BE2C (cell line): Measurements from ENCODE around the gene SRGAP3.

ENCODE experiments used
- DNase-seq: peaks from one replicate; pipeline ENCODE4 v3.0.0-alpha.2; 2020
- H3K27me3 ChIP-seq: fragments of 250-450 bp; sonication (Bioruptor Pico); 2 replicates; pipeline ENCODE4 v1.5.1; 2020; ENCODE audit warnings: mild to moderate bottlenecking
- H3K36me3 ChIP-seq: fragments of 250-450 bp; sonication (Bioruptor Pico); 2 replicates; pipeline ENCODE4 v1.5.1; 2020; ENCODE audit warnings: mild to moderate bottlenecking
- H3K4me1 ChIP-seq: fragments of 250-450 bp; sonication (Bioruptor Pico); 2 replicates; pipeline ENCODE4 v1.5.1; 2020
- H3K4me3 ChIP-seq: 2 replicates; pipeline ENCODE4 v1.5.1; 2011; ENCODE audit warnings: low read depth, low read length
- H3K9me3 ChIP-seq: fragments of 250-450 bp; sonication (Bioruptor Pico); 2 replicates; pipeline ENCODE4 v1.5.1; 2020
- TF ChIP-seq, protein P1 (sequence below): IDR thresholded peaks from 2 replicates; pipeline ENCODE4 v1.5.1; 2012; ENCODE audit warnings: mild to moderate bottlenecking, low read depth, low read length

Gene SRGAP3

DNA sequence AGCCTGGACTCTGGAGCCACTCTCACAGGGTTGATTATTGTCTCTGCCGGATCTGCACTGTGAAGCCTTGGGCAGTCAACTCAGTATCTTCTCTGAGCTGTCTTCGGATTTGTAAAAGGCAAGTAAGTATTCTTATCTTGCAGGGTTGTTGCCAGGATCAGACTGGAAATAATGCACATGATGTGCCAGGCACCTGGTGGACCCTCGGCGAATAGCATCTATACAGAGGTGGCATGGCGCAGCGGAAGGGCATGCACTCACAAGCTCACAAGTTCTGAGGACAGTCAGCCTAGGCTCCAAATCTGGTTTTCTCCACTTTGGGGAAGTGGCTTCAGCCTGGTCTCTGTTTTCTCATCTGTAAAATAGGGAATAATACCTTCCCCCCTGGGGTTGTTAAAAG lies 113.9 kb downstream of the SRGAP3 start:
- Histone ChIP-seq H3K27me3 (no peaks in the 10 kb centered on the region), H3K36me3 (no peaks in the 10 kb centered on the region), H3K9me3 (no peaks in the 10 kb centered on the region), H3K4me3 (no peak overlapping the region), H3K4me1 (no peaks in the 10 kb centered on the region)
- DNase-seq = no peak
- TF ChIP-seq, protein P1, sequence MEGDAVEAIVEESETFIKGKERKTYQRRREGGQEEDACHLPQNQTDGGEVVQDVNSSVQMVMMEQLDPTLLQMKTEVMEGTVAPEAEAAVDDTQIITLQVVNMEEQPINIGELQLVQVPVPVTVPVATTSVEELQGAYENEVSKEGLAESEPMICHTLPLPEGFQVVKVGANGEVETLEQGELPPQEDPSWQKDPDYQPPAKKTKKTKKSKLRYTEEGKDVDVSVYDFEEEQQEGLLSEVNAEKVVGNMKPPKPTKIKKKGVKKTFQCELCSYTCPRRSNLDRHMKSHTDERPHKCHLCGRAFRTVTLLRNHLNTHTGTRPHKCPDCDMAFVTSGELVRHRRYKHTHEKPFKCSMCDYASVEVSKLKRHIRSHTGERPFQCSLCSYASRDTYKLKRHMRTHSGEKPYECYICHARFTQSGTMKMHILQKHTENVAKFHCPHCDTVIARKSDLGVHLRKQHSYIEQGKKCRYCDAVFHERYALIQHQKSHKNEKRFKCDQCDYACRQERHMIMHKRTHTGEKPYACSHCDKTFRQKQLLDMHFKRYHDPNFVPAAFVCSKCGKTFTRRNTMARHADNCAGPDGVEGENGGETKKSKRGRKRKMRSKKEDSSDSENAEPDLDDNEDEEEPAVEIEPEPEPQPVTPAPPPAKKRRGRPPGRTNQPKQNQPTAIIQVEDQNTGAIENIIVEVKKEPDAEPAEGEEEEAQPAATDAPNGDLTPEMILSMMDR = no peak

DNA sequence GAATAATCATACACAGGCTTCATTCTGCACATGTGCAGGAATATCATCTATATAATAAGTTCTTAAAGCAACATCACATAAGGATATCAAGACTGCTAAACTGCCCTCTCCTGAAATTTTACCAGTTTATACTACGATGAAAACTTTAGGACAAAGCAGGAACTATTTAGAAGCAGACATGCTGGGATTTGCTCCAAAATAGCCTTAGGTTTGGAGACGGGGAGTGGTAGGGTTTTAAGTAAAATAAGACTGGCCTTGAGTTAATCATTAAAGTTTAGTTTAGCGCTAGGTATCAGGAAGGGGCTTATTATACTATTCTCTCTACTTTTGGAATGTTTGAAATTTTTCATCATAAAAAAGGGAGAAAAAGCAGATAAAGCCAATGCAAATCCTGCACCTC lies 115.8 kb downstream of the SRGAP3 start:
- no peaks in the 10 kb centered on the region for H3K27me3 ChIP-seq
- TF ChIP-seq, protein P1 = no peak
- no peaks in the 10 kb centered on the region for H3K4me1 ChIP-seq
- no peak for DNase-seq
- no peak overlapping the region for H3K4me3 ChIP-seq
- H3K36me3 ChIP-seq = no peaks in the 10 kb centered on the region
- no peaks in the 10 kb centered on the region for H3K9me3 ChIP-seq

DNA sequence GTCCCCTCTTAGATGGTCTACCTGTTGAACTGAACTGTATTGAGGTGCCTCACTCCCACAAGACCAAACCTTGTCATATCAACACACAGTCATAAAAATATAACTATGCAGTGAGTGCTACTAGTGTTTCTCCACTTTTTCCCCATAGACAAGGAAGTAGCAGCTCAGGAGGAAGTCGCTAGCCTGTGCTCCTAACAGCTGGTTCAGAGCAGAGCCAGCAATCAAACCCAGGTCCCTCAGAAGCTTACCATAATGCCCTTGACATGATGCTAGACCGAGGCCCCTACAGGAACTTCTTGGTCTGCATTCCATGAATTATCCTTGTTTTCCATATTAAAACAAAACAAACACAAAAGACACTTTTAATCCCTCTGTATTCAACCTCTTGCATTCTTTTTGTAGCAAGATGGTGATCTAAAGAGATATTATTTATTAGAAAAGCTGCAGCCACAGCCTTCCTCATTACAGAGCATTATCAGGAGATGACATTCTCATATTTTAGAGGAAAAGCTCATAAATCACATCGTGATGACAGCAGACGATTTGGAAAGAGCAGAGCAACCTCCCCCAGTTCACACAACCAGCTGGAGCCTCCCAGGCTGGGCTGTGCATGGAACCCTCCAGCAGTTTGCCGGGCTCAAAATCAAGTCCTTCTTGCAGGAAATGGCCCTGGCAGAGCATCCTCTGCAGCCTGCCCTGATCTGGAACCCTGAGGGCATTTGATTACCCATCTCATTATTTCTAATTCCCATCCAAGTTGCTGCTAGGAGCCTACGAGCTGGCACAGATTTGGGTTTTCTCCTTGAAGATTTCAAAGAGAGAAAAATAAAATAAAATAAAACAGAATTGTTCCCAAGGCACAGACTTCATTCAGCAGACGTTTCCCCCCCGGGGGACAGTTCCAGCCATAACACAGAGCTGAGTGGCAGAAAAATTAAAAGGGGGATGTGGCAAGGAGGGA lies 118.8 kb downstream of the SRGAP3 start:
- H3K4me1 ChIP-seq = no peaks in the 10 kb centered on the region
- DNase-seq = peak; percentile 33
- H3K4me3 ChIP-seq = no peak overlapping the region
- TF ChIP-seq, protein P1 = no peak
- no peaks in the 10 kb centered on the region for H3K27me3 ChIP-seq
- no peaks in the 10 kb centered on the region for H3K36me3 ChIP-seq
- H3K9me3 ChIP-seq = no peaks in the 10 kb centered on the region

DNA sequence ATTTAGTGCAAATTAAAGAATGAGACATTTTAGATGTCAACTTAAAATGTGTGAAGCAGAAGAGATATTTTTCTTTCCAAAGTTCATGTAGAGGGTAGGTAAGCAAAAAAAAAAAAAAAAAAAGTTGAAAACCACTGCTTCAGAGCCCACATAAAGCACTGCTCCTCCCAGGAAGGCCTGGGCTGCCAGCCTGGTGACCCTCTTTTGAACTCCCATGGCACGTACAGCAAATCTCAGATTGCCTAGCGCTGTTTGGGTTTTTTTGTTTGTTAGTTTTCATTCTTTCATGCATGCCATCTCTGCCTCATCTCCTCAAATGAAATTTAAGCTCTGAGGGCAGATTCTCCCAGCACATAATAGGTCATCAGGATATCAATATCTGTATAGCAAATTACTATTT lies 120.1 kb downstream of the SRGAP3 start:
- Histone ChIP-seq H3K4me1 (no peaks in the 10 kb centered on the region), H3K9me3 (no peaks in the 10 kb centered on the region), H3K27me3 (no peaks in the 10 kb centered on the region), H3K36me3 (no peaks in the 10 kb centered on the region), H3K4me3 (no peak overlapping the region)
- DNase-seq = no peak
- TF ChIP-seq, protein P1 = no peak

DNA sequence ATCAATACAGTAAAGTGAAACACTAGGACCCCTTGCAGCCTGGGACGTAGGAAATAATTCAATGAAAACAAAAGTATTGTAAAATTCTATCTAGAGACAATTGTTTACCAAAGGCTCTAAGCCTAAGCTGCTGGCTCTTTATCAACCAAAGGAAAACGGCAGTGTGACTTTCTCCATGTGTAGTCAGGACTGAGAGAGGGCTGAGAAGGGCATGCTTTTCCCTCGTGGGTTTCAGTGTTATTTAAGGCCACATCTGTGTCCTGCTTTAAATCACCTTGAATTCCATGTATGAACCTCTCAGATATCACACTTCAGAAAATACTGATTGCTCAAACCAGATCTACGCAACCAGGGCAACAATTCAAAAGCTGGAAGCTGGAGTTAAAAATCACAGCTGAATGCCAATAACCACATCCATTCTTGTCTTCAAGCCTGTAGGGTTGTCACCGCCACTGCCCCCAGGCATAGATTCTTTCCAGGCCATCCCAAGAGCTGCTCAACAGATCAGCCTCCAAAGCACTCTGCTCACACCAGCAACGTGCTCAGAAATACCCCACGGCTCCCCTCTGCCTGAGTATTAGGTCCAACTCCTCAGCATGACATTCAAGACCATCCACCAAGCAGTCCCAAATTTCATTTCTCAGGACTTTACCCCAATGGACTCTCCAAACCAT lies 124.0 kb downstream of the SRGAP3 start:
- Histone ChIP-seq H3K9me3 (no peaks in the 10 kb centered on the region), H3K4me3 (no peak overlapping the region), H3K36me3 (no peaks in the 10 kb centered on the region), H3K27me3 (no peaks in the 10 kb centered on the region), H3K4me1 (no peaks in the 10 kb centered on the region)
- DNase-seq = no peak
- TF ChIP-seq, protein P1 = no peak

DNA sequence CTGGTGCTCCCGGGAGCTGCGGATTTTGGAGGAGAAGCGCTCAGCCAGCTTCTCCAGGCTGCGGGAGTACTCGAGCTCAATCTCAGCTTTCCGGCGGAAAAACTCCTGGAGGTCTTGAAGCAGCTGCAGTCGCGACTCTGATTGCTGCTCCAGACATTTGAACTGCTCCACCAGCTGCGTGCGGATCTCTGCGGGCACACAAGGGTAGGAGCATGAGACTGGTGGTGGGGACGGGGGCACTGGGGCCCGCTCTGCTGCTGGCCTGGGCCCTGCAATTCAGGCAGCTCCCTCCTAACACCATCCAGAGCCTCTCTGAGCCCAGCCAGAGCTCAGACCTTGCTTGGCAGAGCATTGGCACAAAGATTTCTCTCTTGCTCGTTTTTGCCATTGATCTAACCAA lies 124.7 kb downstream of the SRGAP3 start:
- DNase-seq = no peak
- no peaks in the 10 kb centered on the region for H3K4me1 ChIP-seq

More for the DNA sequence above, 124.7 kb downstream of the SRGAP3 start:
- H3K9me3 ChIP-seq = no peaks in the 10 kb centered on the region
- no peaks in the 10 kb centered on the region for H3K36me3 ChIP-seq
- no peaks in the 10 kb centered on the region for H3K27me3 ChIP-seq
- no peak overlapping the region for H3K4me3 ChIP-seq
- TF ChIP-seq, protein P1 = no peak
